ENCODE data around the gene RSPO3. TPM values are rescaled to one million over a fixed set of nuclear protein-coding genes. Genes with fewer than 3 reads are reported as not detected.
A peak's percentile ranks its signal among the peaks of the same experiment; 100 is the strongest.

The RSPO3 gene
- total and polyA plus RNA-seq, 2 of the 4 experiments (the other 2 are of a cell fraction) = not detected

GRCh38 chr6:127120787-127121636 lies 2.5 kb downstream of the RSPO3 start:
- POLR2A ChIA-PET (ENCODE audit: unreplicated experiment) = no interaction called here
- no peak overlapping the region for H2AK5ac ChIP-seq (ENCODE audit: low read depth, low read length)
- no peaks in the 10 kb centered on the region for H3K9me3 ChIP-seq (ENCODE audit: control insufficient read depth, insufficient read depth, low read length)
- TF ChIP-seq CHD1 (IDR thresholded peaks at IDR 0.05; ENCODE audit: low read depth, low read length) (no peak), SMC3 (IDR thresholded peaks at IDR 0.05; ENCODE audit: low read depth, low read length) (peak; percentile 76), RAD21 (IDR thresholded peaks at IDR 0.05; ENCODE audit: low read length) (peak; percentile 95)
- TF ChIP-seq, protein P1, sequence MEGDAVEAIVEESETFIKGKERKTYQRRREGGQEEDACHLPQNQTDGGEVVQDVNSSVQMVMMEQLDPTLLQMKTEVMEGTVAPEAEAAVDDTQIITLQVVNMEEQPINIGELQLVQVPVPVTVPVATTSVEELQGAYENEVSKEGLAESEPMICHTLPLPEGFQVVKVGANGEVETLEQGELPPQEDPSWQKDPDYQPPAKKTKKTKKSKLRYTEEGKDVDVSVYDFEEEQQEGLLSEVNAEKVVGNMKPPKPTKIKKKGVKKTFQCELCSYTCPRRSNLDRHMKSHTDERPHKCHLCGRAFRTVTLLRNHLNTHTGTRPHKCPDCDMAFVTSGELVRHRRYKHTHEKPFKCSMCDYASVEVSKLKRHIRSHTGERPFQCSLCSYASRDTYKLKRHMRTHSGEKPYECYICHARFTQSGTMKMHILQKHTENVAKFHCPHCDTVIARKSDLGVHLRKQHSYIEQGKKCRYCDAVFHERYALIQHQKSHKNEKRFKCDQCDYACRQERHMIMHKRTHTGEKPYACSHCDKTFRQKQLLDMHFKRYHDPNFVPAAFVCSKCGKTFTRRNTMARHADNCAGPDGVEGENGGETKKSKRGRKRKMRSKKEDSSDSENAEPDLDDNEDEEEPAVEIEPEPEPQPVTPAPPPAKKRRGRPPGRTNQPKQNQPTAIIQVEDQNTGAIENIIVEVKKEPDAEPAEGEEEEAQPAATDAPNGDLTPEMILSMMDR (conservative IDR thresholded peaks at IDR 0.05; ENCODE audit: low read depth, low read length) = peak; percentile 88
- intact Hi-C loops (cut with micrococcal nuclease) = loop anchor here (1.0 to 10.0 kb wide), 8 partner anchors 71 to 1806 kb away; no protein-coding TSS in a partner anchor
- no peak overlapping the region for H3K18ac ChIP-seq (ENCODE audit: low read depth, low read length)
- no peaks in the 10 kb centered on the region; the same call in 1 of the 2 replicates for H3K4me1 ChIP-seq (ENCODE audit: control insufficient read depth, insufficient read depth, low read length)
- no peak overlapping the region for H3K14ac ChIP-seq (replicated peaks; ENCODE audit: low read depth, low read length)
- H3K9ac ChIP-seq (ENCODE audit: low read depth, low read length) = no peak overlapping the region
- H3K4ac ChIP-seq (ENCODE audit: low read depth, low read length) = no peak overlapping the region
- no peak overlapping the region for H3K27ac ChIP-seq (ENCODE audit: insufficient read depth, low read length)
- no peak overlapping the region for H2BK15ac ChIP-seq (ENCODE audit: low read depth, low read length)
- no peak overlapping the region for H3K4me3 ChIP-seq (ENCODE audit: insufficient read depth, low read depth, low read length)
- H3K4me2 ChIP-seq (ENCODE audit: low read depth, low read length) = peak overlapping the region; percentile 53
- WGBS, 2 experiments (ENCODE audit: extremely low coverage in 2 of 2, insufficient read length in 1 of 2) = no CpG with 5 or more reads among the region's 35 CpGs
- in situ Hi-C loops (cut with MboI; ENCODE audit: low sequenced_read_pairs) = loop anchor here (25.0 kb wide), 1 partner anchor 1084 kb away; no protein-coding TSS in a partner anchor
- H4K20me1 ChIP-seq (ENCODE audit: insufficient read depth, low read length) = no peaks in the 10 kb centered on the region
- H3K79me1 ChIP-seq (ENCODE audit: low read depth in 1 of 2, low read length in 2 of 2) = no peaks in the 10 kb centered on the region
- no peaks in the 10 kb centered on the region for H3K36me3 ChIP-seq (ENCODE audit: control insufficient read depth, insufficient read depth, low read length)
- H2BK5ac ChIP-seq (ENCODE audit: low read depth, low read length, poor library complexity, severe bottlenecking) = no peak overlapping the region
- ATAC-seq (ENCODE audit: low read depth) = peak; percentile 78
- CTCF ChIA-PET = interaction anchor here (0.6 to 0.9 kb wide), 3 partner anchors 22 to 70 kb away, joined by 3 to 4 read pairs (median 3); no protein-coding TSS in a partner anchor
- no peak overlapping the region for H4K8ac ChIP-seq (ENCODE audit: low read depth in 2 of 2, low read length in 2 of 2)
- no peak overlapping the region for H2BK120ac ChIP-seq (ENCODE audit: low read depth, low read length)
- dilution Hi-C loops (cut with HindIII; ENCODE audit: low sequenced_read_pairs, unreplicated experiment) = no loop called here
- peak; percentile 79 for DNase-seq
- no peak overlapping the region for H2AK9ac ChIP-seq (replicated peaks; ENCODE audit: low read depth, low read length, poor library complexity)
- H2AFZ ChIP-seq (replicated peaks; ENCODE audit: low read length, poor library complexity) = peak overlapping the region; percentile 29
- H2BK20ac ChIP-seq (ENCODE audit: low read depth, low read length) = no peak overlapping the region
- BruUV-seq (replicated peaks) = no TSS peak
- no peak overlapping the region for H3K23ac ChIP-seq (ENCODE audit: low read depth, low read length)
- no peak overlapping the region for H4K91ac ChIP-seq (ENCODE audit: insufficient read depth, low read depth, low read length)
- peaks cover 42% of the 10 kb centered on the region for H3K27me3 ChIP-seq (ENCODE audit: control insufficient read depth, insufficient read depth, low read length)
- no peak overlapping the region for H3K56ac ChIP-seq (ENCODE audit: extremely low read depth, insufficient read depth, low read length)
- H4K5ac ChIP-seq (ENCODE audit: low read depth, low read length) = no peak overlapping the region
- no peaks in the 10 kb centered on the region for H3K9me1 ChIP-seq (ENCODE audit: insufficient read depth, low read length)

All from IMR-90 (cell line).